Thoracic aorta (tissue), 2 donors: ENCODE data around the gene ADAMTSL1. TPM values are rescaled to one million over a fixed set of nuclear protein-coding genes. Genes with fewer than 3 reads are reported as not detected.

ENCODE experiments used
- ATAC-seq: fragments of 150-250 bp; one replicate; pipeline ENCODE4 v1.8.0; 2017; ENCODE audit warnings: low read depth; ENCODE audit not compliant: insufficient number of reproducible peaks, low FRiP score
- DNase-seq: peaks from one replicate; pipeline ENCODE4 v3.0.0-alpha.2; 2020; ENCODE audit warnings: low spot score
- H3K27ac ChIP-seq, 2 donors: fragments of 200-600 bp; sonication (generic); 1 replicate in 1 of 2; 2 replicates in 1 of 2; pipeline ENCODE4 v1.5.1; 2016; ENCODE audit warnings: mild to moderate bottlenecking in 2 of 2, moderate library complexity in 2 of 2
- H3K27me3 ChIP-seq: fragments of 200-600 bp; sonication (generic); replicated peaks from 2 replicates; pipeline ENCODE4 v1.6.0; 2016; ENCODE audit warnings: mild to moderate bottlenecking; ENCODE audit not compliant: insufficient read depth
- H3K36me3 ChIP-seq: fragments of 200-600 bp; sonication (generic); one replicate; pipeline ENCODE4 v1.5.1; 2016
- H3K4me1 ChIP-seq, 2 donors: fragments of 200-600 bp; sonication (generic); 1 replicate in 1 of 2; 2 replicates in 1 of 2; pipeline versions ENCODE4 v1.5.1 to v1.6.0; 2016; ENCODE audit warnings: low read depth in 2 of 2, mild to moderate bottlenecking in 1 of 2; ENCODE audit not compliant: control insufficient read depth in 1 of 2
- H3K4me3 ChIP-seq: fragments of 200-600 bp; sonication (generic); 2 replicates; pipeline ENCODE4 v1.5.1; 2016; ENCODE audit warnings: mild to moderate bottlenecking
- H3K9me3 ChIP-seq: fragments of 200-600 bp; sonication (generic); 2 replicates; pipeline ENCODE4 v1.5.1; 2016
- total RNA-seq, 2 donors: library from RNA; depleted of rRNA; stranded (reverse); fragments of >200 nt; gene quantifications; one replicate each; pipeline versions ENCODE4 v1.1.0 to v1.2.3, GENCODE V29; 2016
- TF ChIP-seq, protein P1 (sequence below): fragments of 200-600 bp; sonication (generic); IDR thresholded peaks from one replicate; pipeline ENCODE4 v1.5.1; 2019; ENCODE audit warnings: antibody characterized with exemption

ADAMTSL1 gene
- total RNA-seq, 2 donors from 2014 or later = 61.4 to 75.5 TPM

DNA sequence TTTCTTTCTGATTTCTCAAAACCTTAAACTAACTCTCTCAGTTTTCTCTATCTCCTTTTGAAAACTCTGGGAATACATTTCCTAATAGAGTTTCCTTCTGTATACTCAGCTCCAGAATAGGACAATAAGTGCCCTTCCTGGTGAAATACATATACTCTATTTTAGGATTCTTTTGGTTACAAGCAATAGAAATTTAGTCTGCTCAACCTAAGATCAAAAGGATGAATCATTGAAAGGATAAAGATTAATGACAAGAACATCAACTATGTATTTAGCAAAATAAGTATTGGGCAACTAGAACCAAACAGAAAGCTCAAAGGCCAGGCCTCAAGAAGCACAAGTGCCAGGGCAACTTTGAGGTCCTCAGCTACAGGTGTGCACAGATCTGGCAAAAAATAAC is 127.1 kb downstream of the ADAMTSL1 start:
- H3K27me3 ChIP-seq = no peaks in the 10 kb centered on the region
- no peak overlapping the region for H3K4me3 ChIP-seq
- DNase-seq (no peak), ATAC-seq (no peak)
- H3K27ac ChIP-seq = no peak overlapping the region
- H3K4me1 ChIP-seq = peaks cover 15 to 59% of the 10 kb centered on the region in 2 donors
- H3K9me3 ChIP-seq = no peaks in the 10 kb centered on the region
- H3K36me3 ChIP-seq = no peaks in the 10 kb centered on the region
- TF ChIP-seq, protein P1, sequence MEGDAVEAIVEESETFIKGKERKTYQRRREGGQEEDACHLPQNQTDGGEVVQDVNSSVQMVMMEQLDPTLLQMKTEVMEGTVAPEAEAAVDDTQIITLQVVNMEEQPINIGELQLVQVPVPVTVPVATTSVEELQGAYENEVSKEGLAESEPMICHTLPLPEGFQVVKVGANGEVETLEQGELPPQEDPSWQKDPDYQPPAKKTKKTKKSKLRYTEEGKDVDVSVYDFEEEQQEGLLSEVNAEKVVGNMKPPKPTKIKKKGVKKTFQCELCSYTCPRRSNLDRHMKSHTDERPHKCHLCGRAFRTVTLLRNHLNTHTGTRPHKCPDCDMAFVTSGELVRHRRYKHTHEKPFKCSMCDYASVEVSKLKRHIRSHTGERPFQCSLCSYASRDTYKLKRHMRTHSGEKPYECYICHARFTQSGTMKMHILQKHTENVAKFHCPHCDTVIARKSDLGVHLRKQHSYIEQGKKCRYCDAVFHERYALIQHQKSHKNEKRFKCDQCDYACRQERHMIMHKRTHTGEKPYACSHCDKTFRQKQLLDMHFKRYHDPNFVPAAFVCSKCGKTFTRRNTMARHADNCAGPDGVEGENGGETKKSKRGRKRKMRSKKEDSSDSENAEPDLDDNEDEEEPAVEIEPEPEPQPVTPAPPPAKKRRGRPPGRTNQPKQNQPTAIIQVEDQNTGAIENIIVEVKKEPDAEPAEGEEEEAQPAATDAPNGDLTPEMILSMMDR = no peak

DNA sequence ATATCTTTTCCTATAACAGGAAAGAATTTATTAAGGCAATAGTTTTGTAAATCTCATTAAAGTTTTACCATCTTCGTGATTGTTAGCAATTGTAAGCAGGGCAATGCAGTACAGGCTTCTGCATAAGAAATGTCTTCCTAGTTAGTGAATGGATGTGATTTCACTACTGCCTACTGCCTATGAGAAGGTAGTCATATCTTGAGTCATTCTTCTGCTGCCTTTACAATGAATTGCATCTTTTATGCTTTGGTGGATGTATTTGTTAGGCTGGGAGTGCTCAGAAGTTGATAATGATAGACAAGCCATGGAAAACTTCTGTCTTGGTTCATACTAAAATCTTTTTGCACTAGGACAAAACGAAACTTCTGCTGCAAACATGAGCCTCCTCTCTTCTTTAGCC is 128.0 kb downstream of the ADAMTSL1 start:
- Histone ChIP-seq H3K4me3 (no peak overlapping the region), H3K27ac (no peak overlapping the region), H3K4me1 (peaks cover 25 to 59% of the 10 kb centered on the region in 2 donors), H3K9me3 (no peaks in the 10 kb centered on the region), H3K27me3 (no peaks in the 10 kb centered on the region), H3K36me3 (no peaks in the 10 kb centered on the region)
- no peak for DNase-seq
- no peak for ATAC-seq
- TF ChIP-seq, protein P1 = no peak

DNA sequence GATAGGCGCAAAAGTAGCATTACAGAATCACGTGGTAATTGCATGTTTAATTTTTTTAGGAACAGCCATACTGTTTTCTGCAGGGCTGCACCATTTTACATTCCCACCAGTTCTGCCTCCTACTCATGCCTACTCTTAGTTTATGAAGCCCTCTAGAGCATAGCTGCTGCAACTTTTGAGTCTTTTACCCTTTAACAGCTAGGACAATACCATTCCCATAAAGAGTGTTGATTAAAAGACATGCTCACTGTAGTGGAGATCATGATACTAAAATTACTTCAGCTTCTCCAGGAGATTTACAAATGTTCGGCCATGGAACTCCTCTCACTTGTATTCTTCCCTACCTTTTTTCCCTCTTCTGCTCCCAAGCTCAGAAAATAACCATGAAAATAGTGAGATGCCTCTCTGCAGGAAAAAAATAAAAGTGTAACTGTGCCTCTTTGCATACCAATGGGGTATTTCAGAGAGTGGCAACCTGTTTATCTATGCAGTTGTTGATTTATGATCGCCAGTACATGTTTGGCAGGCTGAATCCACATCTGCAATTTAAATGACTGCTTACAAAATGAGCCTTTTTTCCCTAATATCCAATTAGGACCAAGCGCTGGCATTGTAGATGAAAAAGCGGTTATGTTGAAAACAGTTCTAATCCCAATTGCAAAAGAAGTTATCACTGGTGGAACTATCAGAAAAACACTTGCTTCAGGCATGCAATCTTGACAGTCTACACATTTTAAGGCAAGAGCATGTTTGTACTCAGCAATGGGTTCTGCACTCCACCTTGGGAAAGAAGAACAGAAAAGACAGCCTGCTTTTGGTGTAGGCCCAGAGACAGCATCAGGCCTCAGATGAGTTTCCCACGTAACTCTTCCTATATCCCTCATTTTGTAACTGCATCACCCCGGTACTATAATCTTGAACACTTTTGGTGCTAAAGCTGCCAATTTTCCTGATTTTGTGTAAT is 131.1 kb downstream of the ADAMTSL1 start:
- DNase-seq (no peak), ATAC-seq (no peak)
- H3K9me3 ChIP-seq = no peaks in the 10 kb centered on the region
- peaks cover 14 to 36% of the 10 kb centered on the region in 2 donors for H3K4me1 ChIP-seq
- no peak overlapping the region for H3K4me3 ChIP-seq
- TF ChIP-seq, protein P1 = no peak
- H3K36me3 ChIP-seq = no peaks in the 10 kb centered on the region
- no peaks in the 10 kb centered on the region for H3K27me3 ChIP-seq
- H3K27ac ChIP-seq = peak overlapping the region; percentile 44 to 59

DNA sequence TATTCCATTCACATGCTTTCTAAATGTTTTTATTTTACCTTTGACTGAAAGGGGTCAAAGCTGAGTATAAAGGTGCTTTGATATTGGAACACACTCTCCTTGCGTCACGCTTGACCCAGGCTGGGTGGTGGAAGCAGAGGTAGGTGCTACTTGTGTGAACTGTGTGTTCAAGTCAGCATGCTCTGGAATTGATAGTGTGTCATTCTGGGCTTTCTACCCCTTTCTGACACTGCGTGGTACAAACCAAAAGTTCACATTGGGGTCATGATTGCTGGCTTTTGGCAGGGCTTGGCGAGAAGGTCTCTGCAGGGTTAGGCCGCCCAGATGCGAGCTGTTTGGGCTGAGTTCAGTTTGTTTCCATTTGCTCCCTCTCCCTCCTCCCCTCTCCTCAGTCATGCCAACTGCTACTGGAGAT is 131.8 kb downstream of the ADAMTSL1 start:
- TF ChIP-seq, protein P1 = no peak
- H3K4me3 ChIP-seq = peak overlapping the region; percentile 41
- no peak for DNase-seq
- H3K27me3 ChIP-seq = no peaks in the 10 kb centered on the region
- peak; percentile 23 for ATAC-seq
- peak overlapping the region; percentile 44 to 59 for H3K27ac ChIP-seq
- H3K9me3 ChIP-seq = no peaks in the 10 kb centered on the region
- H3K36me3 ChIP-seq = no peaks in the 10 kb centered on the region
- peaks cover 14 to 35% of the 10 kb centered on the region in 2 donors for H3K4me1 ChIP-seq

DNA sequence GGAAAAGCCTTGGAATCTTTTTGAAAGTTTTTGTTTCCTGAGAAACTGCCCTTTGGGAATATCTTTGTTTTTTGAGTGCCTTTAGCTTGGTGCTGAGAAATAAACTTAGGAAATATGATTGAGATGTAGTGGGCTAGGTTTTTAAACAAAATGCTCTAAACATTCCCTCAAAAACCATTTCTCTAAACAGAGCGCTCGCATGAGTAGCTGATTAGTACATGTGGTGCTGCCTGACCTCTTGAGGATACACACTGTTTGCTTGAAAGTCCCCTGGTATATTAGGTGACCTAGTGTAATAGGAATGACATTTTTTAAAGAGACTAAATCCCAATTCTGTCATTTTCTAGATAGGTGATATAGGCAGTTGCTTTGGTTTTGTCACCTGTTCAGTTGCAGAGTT is 132.3 kb downstream of the ADAMTSL1 start:
- Histone ChIP-seq H3K4me1 (peaks cover 14 to 35% of the 10 kb centered on the region in 2 donors), H3K4me3 (peak overlapping the region; percentile 41), H3K27ac (peak overlapping the region; percentile 44 to 59), H3K9me3 (no peaks in the 10 kb centered on the region), H3K27me3 (no peaks in the 10 kb centered on the region), H3K36me3 (no peaks in the 10 kb centered on the region)
- no peak for ATAC-seq
- no peak for DNase-seq
- TF ChIP-seq, protein P1 = no peak
